Omental fat pad (tissue), 4 donors: Measurements from ENCODE around the gene MYO16. TPM values are rescaled to one million over a fixed set of nuclear protein-coding genes. Genes with fewer than 3 reads are reported as not detected.

Experiments
- ATAC-seq: fragments of 150-250 bp; one replicate; pipeline ENCODE4 v1.9.1; 2016; ENCODE audit warnings: mild to moderate bottlenecking, moderate library complexity; ENCODE audit not compliant: low FRiP score
- DNase-seq: peaks from one replicate; pipeline ENCODE4 v3.0.0-alpha.2; 2019; ENCODE audit warnings: low spot score
- total RNA-seq, 4 donors: library from RNA; depleted of rRNA; stranded (reverse); fragments of >200 nt; gene quantifications; one replicate each; pipeline ENCODE4 v1.1.0, GENCODE V29; 2016
- TF ChIP-seq, protein P1 (sequence below), 3 donors: fragments of 450-650 bp; IDR thresholded peaks; one replicate each; pipeline ENCODE4 v1.5.1; 2016 to 2017; ENCODE audit warnings: antibody characterized with exemption in 3 of 3, mild to moderate bottlenecking in 3 of 3, moderate library complexity in 2 of 3

The MYO16 gene
- total RNA-seq, 4 donors from 2014 or later = 0.48 to 1.9 (median 0.93) TPM; not detected in 1

DNA sequence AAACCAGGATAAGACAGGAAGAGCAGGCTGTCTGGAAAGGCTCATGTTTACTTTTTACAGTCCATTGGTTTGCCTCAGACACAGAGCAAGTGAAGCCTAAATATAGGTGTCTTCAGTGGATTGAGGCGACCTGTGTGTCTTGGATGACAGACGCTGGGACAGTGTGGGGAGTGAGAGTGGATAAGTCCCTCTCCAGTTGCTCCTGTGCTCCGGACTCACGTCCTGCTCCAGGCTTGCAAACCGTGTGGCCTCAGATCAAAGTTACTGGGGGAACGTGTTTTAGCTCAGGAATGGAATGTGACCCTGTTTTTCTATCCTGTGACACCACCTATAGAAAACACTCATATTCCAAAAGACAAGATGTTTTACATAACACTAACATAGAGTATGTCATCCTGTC, 465.7 kb downstream of the MYO16 start:
- no peak for ATAC-seq
- DNase-seq = no peak
- TF ChIP-seq, protein P1, sequence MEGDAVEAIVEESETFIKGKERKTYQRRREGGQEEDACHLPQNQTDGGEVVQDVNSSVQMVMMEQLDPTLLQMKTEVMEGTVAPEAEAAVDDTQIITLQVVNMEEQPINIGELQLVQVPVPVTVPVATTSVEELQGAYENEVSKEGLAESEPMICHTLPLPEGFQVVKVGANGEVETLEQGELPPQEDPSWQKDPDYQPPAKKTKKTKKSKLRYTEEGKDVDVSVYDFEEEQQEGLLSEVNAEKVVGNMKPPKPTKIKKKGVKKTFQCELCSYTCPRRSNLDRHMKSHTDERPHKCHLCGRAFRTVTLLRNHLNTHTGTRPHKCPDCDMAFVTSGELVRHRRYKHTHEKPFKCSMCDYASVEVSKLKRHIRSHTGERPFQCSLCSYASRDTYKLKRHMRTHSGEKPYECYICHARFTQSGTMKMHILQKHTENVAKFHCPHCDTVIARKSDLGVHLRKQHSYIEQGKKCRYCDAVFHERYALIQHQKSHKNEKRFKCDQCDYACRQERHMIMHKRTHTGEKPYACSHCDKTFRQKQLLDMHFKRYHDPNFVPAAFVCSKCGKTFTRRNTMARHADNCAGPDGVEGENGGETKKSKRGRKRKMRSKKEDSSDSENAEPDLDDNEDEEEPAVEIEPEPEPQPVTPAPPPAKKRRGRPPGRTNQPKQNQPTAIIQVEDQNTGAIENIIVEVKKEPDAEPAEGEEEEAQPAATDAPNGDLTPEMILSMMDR (IDR thresholded peaks at IDR 0.05) = no peak

GRCh38 chr13:109096101-109096500, 466.7 kb downstream of the MYO16 start:
- DNase-seq (no peak), ATAC-seq (no peak)
- TF ChIP-seq, protein P1 (IDR thresholded peaks at IDR 0.05) = no peak

DNA sequence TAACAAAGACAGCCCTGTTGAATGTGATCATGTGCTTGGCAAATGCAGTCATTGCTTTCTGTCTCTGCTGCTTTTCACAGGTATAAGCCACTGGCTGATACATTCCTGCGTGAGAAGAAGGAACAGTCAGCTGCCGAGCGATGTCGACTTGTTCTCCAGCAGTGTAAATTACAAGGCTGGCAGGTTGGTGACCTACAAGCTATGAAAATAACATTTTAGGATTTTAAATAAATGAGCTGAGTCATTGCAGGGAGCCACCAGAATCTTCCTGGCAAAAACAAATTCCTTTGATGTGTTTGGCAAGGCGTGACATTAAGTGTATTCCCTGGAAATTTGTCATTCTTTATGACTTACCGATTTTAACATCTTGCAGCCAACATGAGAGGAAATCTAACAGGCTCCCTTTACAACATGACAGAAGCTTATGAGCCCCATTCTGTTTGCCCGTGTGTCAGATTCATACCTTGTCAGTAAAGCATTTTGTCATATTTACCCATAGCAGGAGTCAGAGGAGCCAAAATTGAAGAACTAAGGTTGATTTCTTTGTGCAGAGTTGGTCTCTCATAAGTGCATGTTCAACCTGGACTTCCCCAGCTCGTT, 471.4 kb downstream of the MYO16 start:
- ATAC-seq = no peak
- TF ChIP-seq, protein P1 (IDR thresholded peaks at IDR 0.05) = no peak
- DNase-seq = no peak

- DNase-seq = no peak
- ATAC-seq = no peak
- TF ChIP-seq, protein P1 (IDR thresholded peaks at IDR 0.05) = no peak
Measured at GRCh38 chr13:109101550-109102144, 472.2 kb downstream of the MYO16 start.

DNA sequence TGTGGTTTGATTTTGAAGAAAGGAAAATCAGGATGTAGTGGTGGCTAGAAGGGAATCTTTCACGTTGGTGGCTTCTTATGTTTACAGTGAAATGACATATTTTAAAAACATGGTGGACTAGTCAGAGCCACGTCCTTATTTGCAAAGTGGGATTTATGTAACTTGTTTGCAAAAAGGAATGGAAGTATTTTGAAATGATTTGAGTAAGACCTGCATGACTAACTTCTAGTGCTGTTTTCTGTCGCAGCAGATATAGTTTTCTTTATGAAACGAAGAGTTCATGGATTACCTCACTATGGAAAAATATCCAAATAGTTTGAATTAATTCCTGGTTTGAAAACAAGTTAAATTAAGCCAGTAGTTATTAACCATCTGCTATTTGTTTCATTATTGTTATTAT, 476.5 kb downstream of the MYO16 start:
- TF ChIP-seq, protein P1 (IDR thresholded peaks at IDR 0.05) = no peak
- DNase-seq (no peak), ATAC-seq (no peak)

DNA sequence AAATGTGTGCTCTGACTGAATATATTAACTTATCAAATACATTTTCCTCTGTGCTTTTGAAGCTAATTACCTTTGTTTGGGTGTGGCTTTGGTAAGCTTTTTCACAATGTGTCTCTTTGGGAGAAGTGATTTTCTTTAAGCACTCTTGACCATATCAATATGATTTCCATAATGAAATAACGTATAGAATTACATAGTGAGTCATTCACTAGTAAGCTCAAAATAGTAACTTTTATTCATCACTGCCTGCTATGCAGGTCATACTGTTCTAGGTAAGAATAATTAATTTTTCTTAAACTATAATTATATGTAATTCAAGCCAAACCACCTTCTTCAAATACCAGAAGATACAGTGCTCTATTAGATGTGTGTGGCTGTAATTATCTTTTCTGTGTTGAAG, 480.7 kb downstream of the MYO16 start:
- TF ChIP-seq, protein P1 (IDR thresholded peaks at IDR 0.05) = no peak
- DNase-seq (no peak), ATAC-seq (no peak)

DNA sequence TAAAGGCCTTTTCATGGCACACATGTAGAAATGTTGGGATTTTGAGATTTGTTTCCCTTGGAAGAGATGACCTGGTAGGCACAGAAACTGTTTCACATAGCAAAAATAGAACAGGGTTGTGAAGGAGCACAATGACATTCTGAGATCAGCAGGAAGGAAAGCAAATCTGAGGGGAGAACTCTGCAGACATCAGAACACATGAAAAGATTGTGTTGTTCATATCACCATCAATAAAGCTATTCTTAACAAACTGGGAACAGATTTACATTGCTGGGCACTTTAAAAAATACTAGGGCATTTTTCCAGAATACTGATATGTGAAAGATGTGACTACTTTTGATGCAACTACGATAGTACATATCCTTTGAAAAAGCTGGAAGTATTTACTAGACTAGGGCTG, 481.7 kb downstream of the MYO16 start:
- TF ChIP-seq, protein P1 (IDR thresholded peaks at IDR 0.05) = no peak
- DNase-seq (no peak), ATAC-seq (no peak)
